Esophagus squamous epithelium (tissue), 5 donors: ENCODE data around the gene SDF4. TPM values are rescaled to one million over a fixed set of nuclear protein-coding genes. Genes with fewer than 3 reads are reported as not detected.

Experiments
- DNase-seq: peaks from one replicate; lab custom pipeline; 2025; lab: John Stamatoyannopoulos, UW
- H3K27ac ChIP-seq, 4 donors: fragments of 200-600 bp; sonication (generic); one replicate each; pipeline ENCODE4 v1.5.1; 2016 to 2019; ENCODE audit warnings: mild to moderate bottlenecking in 1 of 4
- H3K27me3 ChIP-seq, 4 donors: fragments of 200-600 bp; sonication (generic); 1 replicate in 3 of 4; 2 replicates in 1 of 4; pipeline versions ENCODE4 v1.5.1 to v1.6.0; 2017 to 2021; ENCODE audit warnings: antibody characterized with exemption in 1 of 4
- H3K36me3 ChIP-seq, 3 donors: fragments of 200-600 bp; sonication (generic); one replicate each; pipeline ENCODE4 v1.5.1; 2016 to 2019
- H3K4me1 ChIP-seq, 3 donors: fragments of 200-600 bp; sonication (generic); one replicate each; pipeline ENCODE4 v1.5.1; 2017 to 2019
- H3K4me3 ChIP-seq, 4 donors: fragments of 200-600 bp; sonication (generic); 1 replicate in 3 of 4; 2 replicates in 1 of 4; pipeline ENCODE4 v1.5.1; 2016 to 2019; ENCODE audit warnings: mild to moderate bottlenecking in 2 of 4, moderate library complexity in 1 of 4
- H3K9me3 ChIP-seq, 3 donors: fragments of 200-600 bp; sonication (generic); one replicate each; pipeline ENCODE4 v1.5.1; 2016 to 2019
- POLR2A ChIP-seq, 4 donors: fragments of 450-650 bp; IDR thresholded peaks; one replicate each; pipeline ENCODE4 v1.6.1; 2017; ENCODE audit warnings: antibody characterized with exemption in 4 of 4, mild to moderate bottlenecking in 4 of 4, moderate library complexity in 3 of 4
- WGBS, 2 donors: methylation state at CpG; one replicate each; pipeline ENCODE4 v1.1.5; 2018; 5-methylcytosine and 5-hydroxymethylcytosine counted together
- intact Hi-C: fragments of 100-400 bp; cut with DNase I; formaldehyde crosslinking; loops from one replicate; pipeline ENCODE4 v1.15.0; 2022
- total RNA-seq, 4 donors: library from RNA; depleted of rRNA; stranded (reverse); fragments of >200 nt; gene quantifications; one replicate each; pipeline ENCODE4 v1.1.0, GENCODE V29; 2016
- TF ChIP-seq, protein P1 (sequence below), 6 experiments: fragments of 450-650 bp in 4 of 6; fragments of 200-600 bp in 2 of 6; sonication (generic) in 2 of 6; IDR thresholded peaks; one replicate each; pipeline ENCODE4 v1.5.1; 2016 to 2019; ENCODE audit warnings: antibody characterized with exemption in 6 of 6, mild to moderate bottlenecking in 4 of 6, moderate library complexity in 4 of 6
- donor health status: DM: yes; HTN: yes; CAD: no.

The SDF4 gene
- total RNA-seq, 4 donors from 2014 or later = 65.0 to 75.4 (median 67.6) TPM

DNA sequence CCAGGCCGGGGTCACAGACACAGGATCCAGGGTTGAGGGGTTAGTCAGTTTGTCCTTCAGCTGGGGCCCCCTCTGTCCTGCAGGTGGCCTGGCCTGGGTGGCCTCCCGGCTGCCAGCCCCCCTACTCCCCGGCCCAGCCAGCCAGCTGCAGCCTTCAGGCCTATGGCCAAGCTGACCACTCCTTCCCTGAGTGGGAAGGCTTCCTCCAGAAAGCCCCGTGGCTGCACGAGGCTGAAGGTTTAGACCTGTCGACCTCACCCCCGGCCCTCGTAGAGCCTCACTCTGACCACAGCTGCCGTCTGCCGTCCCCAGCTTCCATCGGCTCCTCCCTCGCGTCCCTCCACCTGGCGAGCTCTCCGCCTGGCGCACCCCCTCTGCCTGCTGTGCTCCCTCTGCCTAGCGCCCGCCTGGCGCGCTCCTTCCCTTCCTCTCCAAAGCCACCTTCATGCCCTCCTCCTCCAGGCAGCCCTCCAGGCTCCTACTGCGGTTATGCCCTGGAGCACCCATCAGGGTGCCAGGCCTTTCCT is 48.5 kb downstream of the SDF4 start:
- Histone ChIP-seq H3K27ac (peak overlapping the region in 1 of 4 donors; percentile 34), H3K36me3 (no peaks in the 10 kb centered on the region), H3K4me1 (peaks cover 0 to 4% (median 0%) of the 10 kb centered on the region in 3 donors), H3K4me3 (no peak overlapping the region), H3K27me3 (peaks cover 0 to 38% (median 0%) of the 10 kb centered on the region in 4 donors), H3K9me3 (no peaks in the 10 kb centered on the region)
- no peak for DNase-seq
- no peak for TF ChIP-seq POLR2A (IDR thresholded peaks at IDR 0.05)
- TF ChIP-seq, protein P1, sequence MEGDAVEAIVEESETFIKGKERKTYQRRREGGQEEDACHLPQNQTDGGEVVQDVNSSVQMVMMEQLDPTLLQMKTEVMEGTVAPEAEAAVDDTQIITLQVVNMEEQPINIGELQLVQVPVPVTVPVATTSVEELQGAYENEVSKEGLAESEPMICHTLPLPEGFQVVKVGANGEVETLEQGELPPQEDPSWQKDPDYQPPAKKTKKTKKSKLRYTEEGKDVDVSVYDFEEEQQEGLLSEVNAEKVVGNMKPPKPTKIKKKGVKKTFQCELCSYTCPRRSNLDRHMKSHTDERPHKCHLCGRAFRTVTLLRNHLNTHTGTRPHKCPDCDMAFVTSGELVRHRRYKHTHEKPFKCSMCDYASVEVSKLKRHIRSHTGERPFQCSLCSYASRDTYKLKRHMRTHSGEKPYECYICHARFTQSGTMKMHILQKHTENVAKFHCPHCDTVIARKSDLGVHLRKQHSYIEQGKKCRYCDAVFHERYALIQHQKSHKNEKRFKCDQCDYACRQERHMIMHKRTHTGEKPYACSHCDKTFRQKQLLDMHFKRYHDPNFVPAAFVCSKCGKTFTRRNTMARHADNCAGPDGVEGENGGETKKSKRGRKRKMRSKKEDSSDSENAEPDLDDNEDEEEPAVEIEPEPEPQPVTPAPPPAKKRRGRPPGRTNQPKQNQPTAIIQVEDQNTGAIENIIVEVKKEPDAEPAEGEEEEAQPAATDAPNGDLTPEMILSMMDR (IDR thresholded peaks at IDR 0.05) = no peak
- intact Hi-C loops = no loop called here
- whole genome bisulfite sequencing, 2 donors = 69 to 77% methylated on average over 18 to 19 of the region's 21 CpGs

DNA sequence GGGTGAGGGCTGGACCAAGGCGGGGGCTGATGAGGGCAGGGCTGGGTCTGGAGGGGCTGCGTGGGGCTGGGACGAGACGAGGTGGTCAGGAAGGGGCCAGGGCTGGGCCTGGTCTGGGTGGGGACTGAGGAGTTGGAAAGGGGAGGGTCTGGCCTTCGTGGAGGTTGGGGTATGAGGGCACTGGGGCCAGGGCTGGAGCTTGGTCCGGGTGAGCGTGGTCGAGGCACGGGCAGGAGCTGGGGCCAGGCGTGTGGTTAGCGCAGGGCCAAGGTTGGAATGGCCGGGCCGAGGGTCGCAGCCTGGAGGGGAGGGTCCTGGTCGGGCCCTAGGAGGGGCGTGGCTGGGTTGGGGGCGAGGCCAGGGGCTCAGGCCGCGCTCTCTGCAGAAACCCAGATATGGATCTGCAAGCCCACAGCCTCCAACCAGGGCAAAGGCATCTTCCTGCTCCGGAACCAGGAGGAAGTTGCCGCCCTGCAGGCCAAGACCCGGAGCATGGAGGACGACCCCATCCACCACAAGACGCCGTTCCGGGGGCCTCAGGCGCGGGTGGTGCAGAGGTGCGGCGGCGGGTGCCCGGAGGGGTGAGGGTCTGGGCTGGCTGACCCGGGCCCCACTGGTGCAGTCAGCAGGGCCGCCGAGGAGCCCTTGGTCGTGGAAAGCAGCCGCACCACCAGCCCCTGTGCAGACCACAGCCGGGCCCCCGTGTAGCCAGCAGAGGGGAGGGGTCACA is 49.1 kb downstream of the SDF4 start:
- H3K9me3 ChIP-seq = no peaks in the 10 kb centered on the region
- 71 to 86% methylated on average over 13 to 15 of the region's 39 CpGs for WGBS, 2 donors
- TF ChIP-seq, protein P1 (IDR thresholded peaks at IDR 0.05) = no peak
- no peak for TF ChIP-seq POLR2A (IDR thresholded peaks at IDR 0.05)
- no peak for DNase-seq
- no peaks in the 10 kb centered on the region for H3K36me3 ChIP-seq
- H3K4me3 ChIP-seq = no peak overlapping the region
- intact Hi-C loops = no loop called here
- peaks cover 0 to 4% (median 0%) of the 10 kb centered on the region in 3 donors for H3K4me1 ChIP-seq
- H3K27me3 ChIP-seq = peaks cover 0 to 43% (median 0%) of the 10 kb centered on the region in 4 donors
- H3K27ac ChIP-seq = peak overlapping the region in 1 of 4 donors; percentile 34

DNA sequence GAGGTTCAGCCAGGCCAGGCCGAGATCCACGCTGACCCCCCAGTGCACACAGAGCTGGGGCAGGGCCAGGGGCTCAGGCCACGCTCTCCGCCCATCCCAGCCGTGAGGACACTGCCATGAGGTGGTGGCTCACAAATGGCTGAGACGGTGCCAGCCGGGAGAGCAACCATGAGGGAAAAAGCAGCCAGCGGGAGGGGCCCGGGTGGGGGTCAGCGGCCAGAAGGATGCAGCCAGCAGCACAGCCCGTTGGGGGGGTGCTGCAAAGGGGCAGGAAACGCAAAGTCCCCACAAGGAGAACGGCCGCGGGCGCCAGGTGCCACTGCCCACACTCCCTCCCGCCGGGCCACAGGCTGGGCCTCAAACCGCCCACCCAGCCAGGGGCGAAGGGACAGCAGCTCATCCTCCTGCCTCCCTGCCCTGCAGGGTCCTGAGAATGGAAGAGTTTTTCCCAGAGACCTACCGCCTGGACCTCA is 49.8 kb downstream of the SDF4 start:
- Histone ChIP-seq H3K4me1 (peaks cover 0 to 4% (median 0%) of the 10 kb centered on the region in 3 donors), H3K9me3 (no peaks in the 10 kb centered on the region), H3K27ac (no peak overlapping the region), H3K27me3 (peaks cover 0 to 49% (median 0%) of the 10 kb centered on the region in 4 donors), H3K4me3 (no peak overlapping the region), H3K36me3 (no peaks in the 10 kb centered on the region)
- DNase-seq = no peak
- TF ChIP-seq, protein P1 (IDR thresholded peaks at IDR 0.05) = no peak
- no peak for TF ChIP-seq POLR2A (IDR thresholded peaks at IDR 0.05)
- WGBS, 2 donors = 63% methylated on average over 6 to 10 of the region's 21 CpGs
- intact Hi-C loops = no loop called here

DNA sequence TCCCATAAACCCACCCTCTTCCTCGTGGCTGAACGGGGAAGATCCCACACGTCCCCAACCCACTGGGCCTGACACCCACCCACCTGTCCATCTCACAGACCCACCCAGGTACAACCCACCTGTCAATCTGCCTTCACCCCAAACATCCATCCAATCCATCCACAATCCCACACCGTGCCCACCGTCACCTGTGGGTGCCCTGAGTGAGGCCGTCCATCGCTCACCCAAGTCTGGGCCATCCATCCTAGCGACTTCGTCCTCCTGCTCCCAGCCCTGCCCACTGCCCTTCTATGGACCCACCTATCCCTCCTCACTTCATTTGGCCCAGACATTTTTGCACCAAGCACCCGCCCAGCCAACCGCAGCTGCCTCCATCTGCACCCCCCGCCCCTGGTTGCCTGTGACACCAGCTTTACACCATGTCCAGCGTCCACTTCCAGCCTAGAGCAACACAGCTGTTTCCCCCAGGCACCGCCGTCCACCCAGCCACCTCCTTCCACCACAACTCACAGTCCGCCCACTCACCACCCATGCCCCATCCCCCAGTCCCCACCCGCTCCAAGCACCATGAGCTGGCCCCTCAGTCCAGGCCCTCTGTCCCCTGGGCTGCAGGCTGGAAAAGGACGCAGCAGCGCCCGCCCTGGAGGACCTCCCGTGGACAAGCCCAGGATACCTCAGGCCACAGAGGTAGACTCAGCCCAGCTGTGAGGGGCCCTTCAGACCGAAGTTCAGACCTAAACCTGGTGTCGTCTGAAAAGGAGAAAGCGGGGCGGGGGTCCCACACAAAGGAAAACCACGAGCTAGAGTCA is 50.5 kb downstream of the SDF4 start:
- H3K9me3 ChIP-seq = no peaks in the 10 kb centered on the region
- H3K4me1 ChIP-seq = peaks cover 0 to 4% (median 0%) of the 10 kb centered on the region in 3 donors
- no peak for DNase-seq
- TF ChIP-seq POLR2A (IDR thresholded peaks at IDR 0.05) = no peak
- TF ChIP-seq, protein P1 (IDR thresholded peaks at IDR 0.05) = no peak
- 86 to 88% methylated on average over 17 to 23 of the region's 26 CpGs for WGBS, 2 donors
- H3K4me3 ChIP-seq = no peak overlapping the region
- H3K27ac ChIP-seq = no peak overlapping the region
- H3K27me3 ChIP-seq = peaks cover 0 to 55% (median 0%) of the 10 kb centered on the region in 4 donors
- intact Hi-C loops = no loop called here
- no peaks in the 10 kb centered on the region for H3K36me3 ChIP-seq
